GM12878 (cell line): ENCODE results near the gene AGAP1. TPM values are rescaled to one million over a fixed set of nuclear protein-coding genes. Genes with fewer than 3 reads are reported as not detected.

Experiments
- ATAC-seq: fragments of 200-7000 bp; cut with Tn5 transposase; 3 replicates; pipeline ENCODE4 v1.9.1; 2020; ENCODE audit warnings: mild to moderate bottlenecking, moderate library complexity
- BruUV-seq: library from RNA; stranded (reverse); fragments of 400-500 nt; replicated peaks from 2 replicates; lab custom pipeline; 2021; lab: Mats Ljungman, UMichigan
- CTCF ChIA-PET: fragments of 300-600 bp; sonication (Branson Sonifier 250); formaldehyde crosslinking; extraction: SDS; loops from one replicate; lab custom pipeline; 2021; ENCODE audit warnings: inconsistent platforms; lab: Yijun Ruan, JAX
- POLR2A ChIA-PET: fragments of 350-600 bp; formaldehyde crosslinking; extraction: SDS; loops from one replicate; lab custom pipeline; 2021; ENCODE audit warnings: inconsistent platforms; lab: Charles Lee
- RAD21 ChIA-PET: fragments of 300-600 bp; sonication (Branson Sonifier 250); formaldehyde crosslinking; loops from one replicate; lab custom pipeline; 2023; ENCODE audit warnings: antibody characterized with exemption; ENCODE audit not compliant: unreplicated experiment; lab: Charles Lee
- SMC1A ChIA-PET: fragments of 300-600 bp; sonication (Branson Sonifier 250); formaldehyde crosslinking; loops from one replicate; lab custom pipeline; 2023; ENCODE audit not compliant: unreplicated experiment, uncharacterized antibody; lab: Charles Lee
- DNase-seq: peaks from one replicate; pipeline ENCODE4 v3.0.0-alpha.2; 2011; ENCODE audit warnings: low read depth, low spot score
- FAIRE-seq: peaks from 3 replicates; lab custom pipeline; 2011; peaks lifted over from hg19 to GRCh38; lab: Jason Lieb, UNC
- H2AFZ ChIP-seq: 2 replicates; pipeline ENCODE4 v1.6.0; 2011; ENCODE audit warnings: low read depth, low read length, control low read depth; ENCODE audit not compliant: control insufficient read depth
- H3K27ac ChIP-seq: 2 replicates; pipeline ENCODE4 v1.5.1; 2011; ENCODE audit warnings: control low read depth; ENCODE audit not compliant: control insufficient read depth, insufficient read depth
- H3K27me3 ChIP-seq, 2 experiments: replicated peaks in 1 of 2; 2 replicates each; pipeline versions ENCODE4 v1.6.0 to v1.6.1; 2011; ENCODE audit warnings: low read length in 1 of 2; ENCODE audit not compliant: control insufficient read depth in 2 of 2, insufficient read depth in 2 of 2
- H3K36me3 ChIP-seq, 2 experiments: 2 replicates each; pipeline ENCODE4 v1.5.1; 2011; ENCODE audit warnings: low read length in 1 of 2; ENCODE audit not compliant: control insufficient read depth in 2 of 2, insufficient read depth in 2 of 2
- H3K4me1 ChIP-seq: 2 replicates; pipeline ENCODE4 v1.6.1; 2011; ENCODE audit warnings: mild to moderate bottlenecking, low read length, moderate library complexity, mixed read lengths; ENCODE audit not compliant: control insufficient read depth, insufficient read depth
- H3K4me2 ChIP-seq: 2 replicates; pipeline ENCODE4 v1.6.0; 2011; ENCODE audit warnings: control low read depth; ENCODE audit not compliant: control insufficient read depth, insufficient read depth
- H3K4me3 ChIP-seq: fragments of 200-600 bp; sonication (generic); 2 replicates; pipeline ENCODE4 v1.5.1; 2016
- H3K79me2 ChIP-seq: 2 replicates; pipeline ENCODE4 v1.6.0; 2011; ENCODE audit warnings: low read length; ENCODE audit not compliant: control insufficient read depth, insufficient read depth
- H3K9ac ChIP-seq: 2 replicates; pipeline ENCODE4 v1.8.0; 2011; ENCODE audit warnings: low read length, control low read depth, mixed read lengths; ENCODE audit not compliant: control insufficient read depth, insufficient read depth
- H3K9me3 ChIP-seq: replicated peaks from 3 replicates; pipeline ENCODE4 v1.5.1; 2011; ENCODE audit warnings: mild to moderate bottlenecking, low read length; ENCODE audit not compliant: control insufficient read depth, insufficient read depth
- H4K20me1 ChIP-seq: 2 replicates; pipeline ENCODE4 v1.6.0; 2011; ENCODE audit not compliant: control insufficient read depth, insufficient read depth
- ATF2 ChIP-seq: IDR thresholded peaks from 2 replicates; pipeline ENCODE4 v1.6.1; 2012; ENCODE audit warnings: low read length, inconsistent platforms
- CEBPB ChIP-seq, 2 experiments: fragments of 150-350 bp in 1 of 2; IDR thresholded peaks; 2 replicates each; pipeline ENCODE4 v1.6.1; 2012 to 2014; ENCODE audit warnings: low read depth in 2 of 2, low read length in 2 of 2, borderline replicate concordance in 1 of 2, inconsistent platforms in 1 of 2
- CEBPZ ChIP-seq: fragments of 150-350 bp; IDR thresholded peaks from 2 replicates; pipeline ENCODE4 v1.6.1; 2016; ENCODE audit warnings: low read depth, low read length
- DPF2 ChIP-seq: fragments of 450-650 bp; IDR thresholded peaks from 2 replicates; pipeline ENCODE4 v1.6.1; 2017; ENCODE audit warnings: mild to moderate bottlenecking
- ELK1 ChIP-seq: IDR thresholded peaks from 2 replicates; pipeline ENCODE4 v1.6.1; 2012; ENCODE audit warnings: low read depth, low read length, improper control_type of control experiment
- ETV6 ChIP-seq, 2 experiments: fragments of 450-650 bp in 1 of 2; IDR thresholded peaks in 1 of 2; conservative IDR thresholded peaks in 1 of 2; 2 replicates each; pipeline ENCODE4 v1.6.1; 2014; ENCODE audit warnings: antibody characterized with exemption in 1 of 2, borderline replicate concordance in 1 of 2, low read depth in 1 of 2, mild to moderate bottlenecking in 1 of 2, moderate library complexity in 1 of 2
- FOXK2 ChIP-seq: fragments of 450-650 bp; IDR thresholded peaks from 2 replicates; pipeline ENCODE4 v1.6.1; 2017; ENCODE audit warnings: mild to moderate bottlenecking, moderate library complexity
- HDAC6 ChIP-seq: fragments of 200-600 bp; sonication (generic); IDR thresholded peaks from one replicate; pipeline ENCODE4 v1.8.0; 2017; ENCODE audit warnings: antibody characterized with exemption; ENCODE audit not compliant: unreplicated experiment
- JUNB ChIP-seq: IDR thresholded peaks from 2 replicates; pipeline ENCODE4 v1.6.1; 2016; ENCODE audit warnings: antibody characterized with exemption, mild to moderate bottlenecking
- LARP7 ChIP-seq: fragments of 450-650 bp; IDR thresholded peaks from 2 replicates; pipeline ENCODE4 v1.6.1; 2017; ENCODE audit warnings: mild to moderate bottlenecking
- NRF1 ChIP-seq: conservative IDR thresholded peaks from 2 replicates; pipeline ENCODE4 v1.6.1; 2011; ENCODE audit warnings: mild to moderate bottlenecking, low read depth, low read length, improper control_type of control experiment
- PML ChIP-seq: IDR thresholded peaks from 2 replicates; pipeline ENCODE4 v1.6.1; 2012; ENCODE audit warnings: low read length, inconsistent platforms
- POLR2AphosphoS5 ChIP-seq: IDR thresholded peaks from 2 replicates; pipeline ENCODE4 v1.6.1; 2011; ENCODE audit warnings: mild to moderate bottlenecking, low read length, inconsistent platforms
- RAD51 ChIP-seq: fragments of 450-650 bp; IDR thresholded peaks from 2 replicates; pipeline ENCODE4 v1.6.1; 2016; ENCODE audit warnings: moderate library complexity, mild to moderate bottlenecking, inconsistent platforms
- RBBP5 ChIP-seq: fragments of 200-600 bp; sonication (generic); conservative IDR thresholded peaks from 2 replicates; pipeline ENCODE4 v1.6.1; 2016
- TAF1 ChIP-seq: IDR thresholded peaks from 2 replicates; pipeline ENCODE4 v1.6.1; 2011; ENCODE audit warnings: mild to moderate bottlenecking, low read depth, low read length, borderline replicate concordance
- TARDBP ChIP-seq: IDR thresholded peaks from 2 replicates; pipeline ENCODE4 v1.6.1; 2016; ENCODE audit warnings: borderline replicate concordance
- ZNF622 ChIP-seq: fragments of 450-650 bp; IDR thresholded peaks from 2 replicates; pipeline ENCODE4 v1.6.1; 2017; ENCODE audit warnings: mild to moderate bottlenecking, inconsistent platforms
- WGBS: methylation state at CpG from one replicate; pipeline ENCODE4 v1.1.6; 2016; ENCODE audit warnings: low lambda C conversion rate; ENCODE audit not compliant: insufficient replicate concordance, insufficient coverage; ENCODE audit errors: missing lambda C conversion rate; 5-methylcytosine and 5-hydroxymethylcytosine counted together
- in situ Hi-C: fragments of 300-500 bp; cut with MboI; formaldehyde crosslinking; loops from 9 replicates; pipeline ENCODE4 v1.14.3; 2018; ENCODE audit warnings: mixed read lengths
- intact Hi-C: fragments of 100-400 bp; cut with micrococcal nuclease; formaldehyde crosslinking; loops from one replicate; pipeline ENCODE4 v1.14.2; 2022; ENCODE audit not compliant: unreplicated experiment
- polyA plus RNA-seq, 11 experiments: library from polyadenylated mRNA; depleted of rRNA in 4 of 11; unstranded in 6 of 11; stranded (reverse) in 5 of 11; fragments of >200 nt; fragmentation: Nextera tagmentation in 4 of 11; fragmentation: Illumina TruSeq in 1 of 11; extraction: Ambion mirVana in 4 of 11; extraction: Trizol in 1 of 11; gene quantifications; 1 replicate in 1 of 11; 2 replicates in 10 of 11; pipeline versions ENCODE4 v1.2.1 to v1.2.3, GENCODE V29; 2011 to 2016; ENCODE audit warnings: inconsistent platforms in 2 of 11, missing spikeins in 2 of 11, low read depth in 1 of 11
- total RNA-seq, 4 experiments: library from RNA; depleted of rRNA in 3 of 4; stranded (reverse); fragments of >200 nt in 3 of 4; fragmentation: Illumina TruSeq in 1 of 4; extraction: Trizol in 1 of 4; gene quantifications; 2 replicates each; pipeline versions ENCODE4 v1.2.1 to v1.2.3, GENCODE V29; 2013 to 2021

Gene AGAP1
- total and polyA plus RNA-seq, 10 of the 15 experiments (the other 5 are each of a cell fraction or from before 2014, with no cell fraction given) = 0.05 to 0.15 (median 0.06) TPM; not detected in 7

GRCh38 chr2:235845245-235845644 is 351.4 kb downstream of the AGAP1 start:
- Histone ChIP-seq H4K20me1 (no peaks in the 10 kb centered on the region), H3K4me2 (no peak overlapping the region), H3K9ac (no peak overlapping the region), H3K79me2 (no peaks in the 10 kb centered on the region), H3K4me3 (no peak overlapping the region), H3K36me3 (no peaks in the 10 kb centered on the region)
- FAIRE-seq = no peak
- ChIA-PET POLR2A (no interaction called here), RAD21 (no interaction called here)
- ATAC-seq = no peak
- no peak for DNase-seq
- TF ChIP-seq HDAC6 (no peak), CEBPZ (no peak), JUNB (no peak), POLR2AphosphoS5 (no peak), PML (no peak), CEBPB (IDR thresholded peaks at IDR 0.05; ENCODE audit: borderline replicate concordance in 1 of 2, low read depth in 2 of 2, low read length in 2 of 2) (no peak), RBBP5 (no peak), LARP7 (no peak), TAF1 (no peak), ETV6 (conservative IDR thresholded peaks at IDR 0.05 in 1 of 2, IDR thresholded peaks at IDR 0.05 in 1 of 2; ENCODE audit: borderline replicate concordance in 1 of 2, low read depth in 1 of 2) (no peak), DPF2 (no peak), FOXK2 (no peak), ZNF622 (no peak), NRF1 (no peak), TARDBP (no peak), ATF2 (no peak), ELK1 (no peak), RAD51 (no peak)
- TF ChIP-seq, all 136 proteins: peak for 0
- no peaks in the 10 kb centered on the region for H3K4me1 ChIP-seq
- intact Hi-C loops = no loop called here
- WGBS = 38% methylated on average over 6 of the region's 6 CpGs
- H2AFZ ChIP-seq = no peak overlapping the region
- BruUV-seq = no TSS peak
- in situ Hi-C loops = no loop called here
- no peaks in the 10 kb centered on the region for H3K9me3 ChIP-seq
- CTCF ChIA-PET = no interaction called here
- SMC1A ChIA-PET = no interaction called here
- H3K27ac ChIP-seq = no peak overlapping the region
- no peaks in the 10 kb centered on the region for H3K27me3 ChIP-seq
